Keratinocyte (primary cell): ENCODE data around the gene SLC25A44. TPM values are rescaled to one million over a fixed set of nuclear protein-coding genes. Genes with fewer than 3 reads are reported as not detected.
A peak's percentile ranks its signal among the peaks of the same experiment; 100 is the strongest.

ENCODE experiments used
- DNase-seq: peaks from one replicate; pipeline ENCODE4 v3.0.0-alpha.2; 2011; ENCODE audit warnings: low read depth, missing footprints, low spot score
- FAIRE-seq: peaks from 2 replicates; lab custom pipeline; 2011; peaks lifted over from hg19 to GRCh38; lab: Jason Lieb, UNC
- H2AFZ ChIP-seq: 2 replicates; pipeline ENCODE4 v1.6.0; 2012; ENCODE audit warnings: low read length, control low read depth, inconsistent platforms; ENCODE audit not compliant: control insufficient read depth
- H3K27ac ChIP-seq: 2 replicates; pipeline ENCODE4 v1.5.1; 2011; ENCODE audit warnings: low read length; ENCODE audit not compliant: control insufficient read depth, insufficient read depth
- H3K27me3 ChIP-seq: 3 replicates; pipeline ENCODE4 v1.6.0; 2011; ENCODE audit warnings: low read length; ENCODE audit not compliant: control insufficient read depth, insufficient read depth; ENCODE audit errors: extremely low read depth
- H3K36me3 ChIP-seq, 2 experiments: 2 replicates in 1 of 2; 3 replicates in 1 of 2; pipeline ENCODE4 v1.5.1; 2011; ENCODE audit warnings: low read length in 2 of 2, mild to moderate bottlenecking in 1 of 2; ENCODE audit not compliant: control insufficient read depth in 2 of 2, insufficient read depth in 2 of 2; ENCODE audit errors: extremely low read depth in 1 of 2
- H3K4me1 ChIP-seq: 3 replicates; pipeline ENCODE4 v1.5.1; 2011; ENCODE audit warnings: low read length; ENCODE audit not compliant: control insufficient read depth, insufficient read depth; ENCODE audit errors: extremely low read depth
- H3K4me2 ChIP-seq: 3 replicates; pipeline ENCODE4 v1.6.0; 2011; ENCODE audit warnings: low read depth, low read length; ENCODE audit not compliant: control insufficient read depth, insufficient read depth; ENCODE audit errors: extremely low read depth
- H3K4me3 ChIP-seq, 3 experiments: fragments of 200-600 bp in 1 of 3; sonication (generic) in 1 of 3; 2 replicates in 2 of 3; 3 replicates in 1 of 3; pipeline ENCODE4 v1.5.1; 2011 to 2016; ENCODE audit warnings: low read length in 3 of 3, mild to moderate bottlenecking in 3 of 3, control low read depth in 2 of 3, inconsistent platforms in 1 of 3, low read depth in 1 of 3, mixed read lengths in 1 of 3, mixed run types in 1 of 3, moderate library complexity in 1 of 3; ENCODE audit not compliant: control insufficient read depth in 2 of 3, insufficient read depth in 2 of 3; ENCODE audit errors: extremely low read depth in 1 of 3
- H3K79me2 ChIP-seq: 2 replicates; pipeline ENCODE4 v1.6.0; 2012; ENCODE audit warnings: low read length; ENCODE audit not compliant: control insufficient read depth, insufficient read depth
- H3K9ac ChIP-seq: 3 replicates; pipeline ENCODE4 v1.6.0; 2011; ENCODE audit warnings: low read length; ENCODE audit not compliant: control insufficient read depth, insufficient read depth; ENCODE audit errors: extremely low read depth
- H3K9me1 ChIP-seq: 3 replicates; pipeline ENCODE4 v1.6.0; 2011; ENCODE audit warnings: low read length; ENCODE audit not compliant: control insufficient read depth, insufficient read depth; ENCODE audit errors: extremely low read depth
- H3K9me3 ChIP-seq: 2 replicates; pipeline ENCODE4 v1.5.1; 2012; ENCODE audit warnings: low read depth, low read length; ENCODE audit not compliant: control insufficient read depth
- H4K20me1 ChIP-seq: 3 replicates; pipeline ENCODE4 v1.6.0; 2011; ENCODE audit warnings: low read length; ENCODE audit not compliant: control insufficient read depth, insufficient read depth; ENCODE audit errors: extremely low read depth
- CTCF ChIP-seq, 3 experiments: IDR thresholded peaks in 1 of 3; conservative IDR thresholded peaks in 1 of 3; optimal IDR thresholded peaks in 1 of 3; 2 replicates in 2 of 3; 3 replicates in 1 of 3; pipeline versions ENCODE3 to v1.5.1; 2011; ENCODE audit warnings: low read length in 3 of 3, mild to moderate bottlenecking in 3 of 3, moderate library complexity in 2 of 3, control low read depth in 1 of 3, inconsistent platforms in 1 of 3; ENCODE audit not compliant: insufficient read depth in 2 of 3; ENCODE audit errors: extremely low read depth in 1 of 3
- EZH2 ChIP-seq: IDR thresholded peaks from one replicate; pipeline ENCODE4 v1.6.1; 2012; ENCODE audit warnings: inconsistent platforms, mild to moderate bottlenecking, low read length, moderate library complexity
- dilution Hi-C: fragments of 300-500 bp; cut with MboI; formaldehyde crosslinking; loops from one replicate; pipeline ENCODE4 v1.7.0; 2020; ENCODE audit warnings: low sequenced_read_pairs; ENCODE audit not compliant: extremely low pct_ligation_motif_present
- polyA plus RNA-seq, 5 experiments: library from polyadenylated mRNA; depleted of rRNA in 3 of 5; stranded (reverse) in 3 of 5; stranded (forward) in 1 of 5; unstranded in 1 of 5; fragments of >200 nt; gene quantifications; 1 replicate in 1 of 5; 2 replicates in 3 of 5; 3 replicates in 1 of 5; pipeline versions ENCODE4 v1.2.1 to v1.2.3, GENCODE V29; 2011 to 2012; ENCODE audit warnings: missing spikeins in 2 of 5, low read depth in 1 of 5, low replicate concordance in 1 of 5

The SLC25A44 gene
- polyA plus RNA-seq, 1 donor (not counting 4 experiments of a cell fraction or from before 2014, with no cell fraction given) = 24.4 TPM

- Histone ChIP-seq H3K4me2 (no peak overlapping the region), H4K20me1 (no peaks in the 10 kb centered on the region), H3K9me1 (no peaks in the 10 kb centered on the region), H3K4me1 (peaks cover 8% of the 10 kb centered on the region), H3K27me3 (no peaks in the 10 kb centered on the region), H3K79me2 (peaks cover 64% of the 10 kb centered on the region), H3K36me3 (peaks cover 16 to 26% of the 10 kb centered on the region in 2 experiments), H3K9ac (no peak overlapping the region), H3K9me3 (no peaks in the 10 kb centered on the region), H3K27ac (no peak overlapping the region), H2AFZ (no peak overlapping the region), H3K4me3 (no peak overlapping the region)
- dilution Hi-C loops = no loop called here
- DNase-seq (no peak), FAIRE-seq (no peak)
- no peak for TF ChIP-seq EZH2
- TF ChIP-seq CTCF (optimal IDR thresholded peaks at IDR 0.05 in 1 of 3, IDR thresholded peaks at IDR 0.05 in 1 of 3, conservative IDR thresholded peaks at IDR 0.05 in 1 of 3; ENCODE audit: extremely low read depth in 1 of 3, insufficient read depth in 2 of 3, low read length in 3 of 3) = no peak
These were observed 6.1 kb downstream of the SLC25A44 start for GRCh38 chr1:156200044-156200443.

GRCh38 chr1:156203331-156203730 is 9.4 kb downstream of the SLC25A44 start:
- no peaks in the 10 kb centered on the region for H3K27me3 ChIP-seq
- peak overlapping the region; percentile 41 for H3K4me2 ChIP-seq
- no peak overlapping the region for H3K9ac ChIP-seq
- H3K4me3 ChIP-seq = no peak overlapping the region
- peaks cover 40% of the 10 kb centered on the region for H3K79me2 ChIP-seq
- no peak overlapping the region for H2AFZ ChIP-seq
- dilution Hi-C loops = no loop called here
- DNase-seq = no peak
- H3K36me3 ChIP-seq = peaks cover 17 to 29% of the 10 kb centered on the region in 2 experiments
- H3K9me3 ChIP-seq = no peaks in the 10 kb centered on the region
- H4K20me1 ChIP-seq = no peaks in the 10 kb centered on the region
- H3K27ac ChIP-seq = no peak overlapping the region
- TF ChIP-seq EZH2 = no peak
- TF ChIP-seq CTCF (optimal IDR thresholded peaks at IDR 0.05 in 1 of 3, IDR thresholded peaks at IDR 0.05 in 1 of 3, conservative IDR thresholded peaks at IDR 0.05 in 1 of 3; ENCODE audit: extremely low read depth in 1 of 3, insufficient read depth in 2 of 3, low read length in 3 of 3) = no peak
- no peak for FAIRE-seq
- H3K4me1 ChIP-seq = peaks cover 8% of the 10 kb centered on the region
- peaks cover 2% of the 10 kb centered on the region for H3K9me1 ChIP-seq
